Gastrocnemius medialis (tissue), 4 donors: ENCODE results near the gene AKAP12.

Experiments used
- POLR2A ChIP-seq, 2 donors: fragments of 450-650 bp; IDR thresholded peaks; one replicate each; pipeline ENCODE4 v1.6.1; 2017; ENCODE audit warnings: antibody characterized with exemption in 2 of 2, mild to moderate bottlenecking in 2 of 2, moderate library complexity in 2 of 2
- TF ChIP-seq, protein P1 (sequence below), 5 experiments: fragments of 450-650 bp in 3 of 5; fragments of 200-600 bp in 2 of 5; sonication (generic) in 2 of 5; IDR thresholded peaks in 4 of 5; conservative IDR thresholded peaks in 1 of 5; 1 replicate in 4 of 5; 2 replicates in 1 of 5; pipeline ENCODE4 v1.5.1; 2016 to 2019; ENCODE audit warnings: antibody characterized with exemption in 5 of 5, mild to moderate bottlenecking in 3 of 5, moderate library complexity in 3 of 5

DNA sequence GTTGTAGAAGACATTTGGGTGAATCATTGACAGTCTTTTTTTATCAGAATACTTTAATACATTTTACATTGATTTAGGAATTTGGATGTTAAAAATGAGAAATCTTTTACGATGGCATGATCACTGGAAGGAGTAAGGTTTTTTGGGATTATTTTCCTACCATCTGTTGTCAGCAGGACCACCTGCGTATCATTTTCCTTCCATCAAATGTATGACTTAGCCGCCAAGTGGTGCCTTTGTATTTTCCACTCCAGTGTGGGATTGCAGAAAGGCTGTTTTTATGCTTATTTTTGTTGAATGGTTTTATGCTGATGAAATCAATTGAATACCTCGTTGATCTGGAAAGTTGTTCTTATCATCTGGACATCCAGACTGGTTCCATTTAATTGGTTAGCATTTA lies 35.8 kb downstream of the AKAP12 start:
- TF ChIP-seq, protein P1, sequence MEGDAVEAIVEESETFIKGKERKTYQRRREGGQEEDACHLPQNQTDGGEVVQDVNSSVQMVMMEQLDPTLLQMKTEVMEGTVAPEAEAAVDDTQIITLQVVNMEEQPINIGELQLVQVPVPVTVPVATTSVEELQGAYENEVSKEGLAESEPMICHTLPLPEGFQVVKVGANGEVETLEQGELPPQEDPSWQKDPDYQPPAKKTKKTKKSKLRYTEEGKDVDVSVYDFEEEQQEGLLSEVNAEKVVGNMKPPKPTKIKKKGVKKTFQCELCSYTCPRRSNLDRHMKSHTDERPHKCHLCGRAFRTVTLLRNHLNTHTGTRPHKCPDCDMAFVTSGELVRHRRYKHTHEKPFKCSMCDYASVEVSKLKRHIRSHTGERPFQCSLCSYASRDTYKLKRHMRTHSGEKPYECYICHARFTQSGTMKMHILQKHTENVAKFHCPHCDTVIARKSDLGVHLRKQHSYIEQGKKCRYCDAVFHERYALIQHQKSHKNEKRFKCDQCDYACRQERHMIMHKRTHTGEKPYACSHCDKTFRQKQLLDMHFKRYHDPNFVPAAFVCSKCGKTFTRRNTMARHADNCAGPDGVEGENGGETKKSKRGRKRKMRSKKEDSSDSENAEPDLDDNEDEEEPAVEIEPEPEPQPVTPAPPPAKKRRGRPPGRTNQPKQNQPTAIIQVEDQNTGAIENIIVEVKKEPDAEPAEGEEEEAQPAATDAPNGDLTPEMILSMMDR (IDR thresholded peaks at IDR 0.05 in 4 of 5, conservative IDR thresholded peaks at IDR 0.05 in 1 of 5) = no peak
- no peak for TF ChIP-seq POLR2A (IDR thresholded peaks at IDR 0.05)
